Prostate gland (tissue), 2 donors: ENCODE data around the gene SCYGR5. TPM values are rescaled to one million over a fixed set of nuclear protein-coding genes. Genes with fewer than 3 reads are reported as not detected.

Source experiments
- DNase-seq: peaks from one replicate; pipeline ENCODE4 v3.0.0-alpha.2; 2019; ENCODE audit warnings: low spot score
- H3K27ac ChIP-seq, 2 donors: fragments of 200-600 bp; sonication (generic); 2 replicates each; pipeline ENCODE4 v1.5.1; 2017 to 2019
- H3K27me3 ChIP-seq: fragments of 200-600 bp; sonication (generic); replicated peaks from 2 replicates; pipeline ENCODE4 v1.5.1; 2019; ENCODE audit not compliant: insufficient read depth
- H3K36me3 ChIP-seq, 2 donors: fragments of 200-600 bp; sonication (generic); 1 replicate in 1 of 2; 2 replicates in 1 of 2; pipeline versions ENCODE4 v1.5.1 to v1.8.1; 2017 to 2019
- H3K4me1 ChIP-seq: fragments of 200-600 bp; sonication (generic); replicated peaks from 2 replicates; pipeline ENCODE4 v1.5.1; 2019
- H3K4me3 ChIP-seq, 2 donors: fragments of 200-600 bp; sonication (generic); 2 replicates each; pipeline ENCODE4 v1.5.1; 2017 to 2019
- H3K9me3 ChIP-seq: fragments of 200-600 bp; sonication (generic); 2 replicates; pipeline ENCODE4 v1.5.1; 2017
- CTCF ChIP-seq, 4 experiments: fragments of 200-600 bp in 2 of 4; fragments of 450-650 bp in 2 of 4; sonication (generic) in 2 of 4; IDR thresholded peaks; 1 replicate in 3 of 4; 2 replicates in 1 of 4; pipeline ENCODE4 v1.5.1; 2016 to 2019; ENCODE audit warnings: antibody characterized with exemption in 4 of 4, mild to moderate bottlenecking in 2 of 4, moderate library complexity in 2 of 4
- POLR2A ChIP-seq: fragments of 450-650 bp; IDR thresholded peaks from one replicate; pipeline ENCODE4 v1.6.1; 2016; ENCODE audit warnings: antibody characterized with exemption, mild to moderate bottlenecking
- POLR2AphosphoS5 ChIP-seq: sonication (generic); formaldehyde crosslinking; IDR thresholded peaks from one replicate; pipeline ENCODE4 v1.6.1; 2017; ENCODE audit warnings: antibody characterized with exemption
- WGBS: methylation state at CpG from one replicate; pipeline ENCODE4 v1.1.5; 2018; 5-methylcytosine and 5-hydroxymethylcytosine counted together
- intact Hi-C: fragments of 100-400 bp; cut with DNase I; formaldehyde crosslinking; loops from one replicate; pipeline ENCODE4 v1.14.2; 2022
- total RNA-seq, 2 donors: library from RNA; depleted of rRNA; stranded (reverse); fragments of >200 nt; gene quantifications; one replicate each; pipeline ENCODE4 v1.1.0, GENCODE V29; 2016

Gene SCYGR5
- total RNA-seq, 2 donors from 2014 or later, result not detected

- H3K4me3 ChIP-seq, result no peak overlapping the region
- no peaks in the 10 kb centered on the region for H3K4me1 ChIP-seq
- 12% methylated on average over 2 of the region's 2 CpGs for WGBS
- DNase-seq, result no peak
- no peak for TF ChIP-seq POLR2A
- no peak for TF ChIP-seq POLR2AphosphoS5
- TF ChIP-seq CTCF (IDR thresholded peaks at IDR 0.05), result no peak
- intact Hi-C loops, result no loop called here
- H3K27me3 ChIP-seq, result no peaks in the 10 kb centered on the region
- H3K27ac ChIP-seq, result no peak overlapping the region
- no peaks in the 10 kb centered on the region for H3K9me3 ChIP-seq
- no peaks in the 10 kb centered on the region for H3K36me3 ChIP-seq
These were observed 23.9 kb upstream of the SCYGR5 start for GRCh38 chr2:227642656-227643055.

DNA sequence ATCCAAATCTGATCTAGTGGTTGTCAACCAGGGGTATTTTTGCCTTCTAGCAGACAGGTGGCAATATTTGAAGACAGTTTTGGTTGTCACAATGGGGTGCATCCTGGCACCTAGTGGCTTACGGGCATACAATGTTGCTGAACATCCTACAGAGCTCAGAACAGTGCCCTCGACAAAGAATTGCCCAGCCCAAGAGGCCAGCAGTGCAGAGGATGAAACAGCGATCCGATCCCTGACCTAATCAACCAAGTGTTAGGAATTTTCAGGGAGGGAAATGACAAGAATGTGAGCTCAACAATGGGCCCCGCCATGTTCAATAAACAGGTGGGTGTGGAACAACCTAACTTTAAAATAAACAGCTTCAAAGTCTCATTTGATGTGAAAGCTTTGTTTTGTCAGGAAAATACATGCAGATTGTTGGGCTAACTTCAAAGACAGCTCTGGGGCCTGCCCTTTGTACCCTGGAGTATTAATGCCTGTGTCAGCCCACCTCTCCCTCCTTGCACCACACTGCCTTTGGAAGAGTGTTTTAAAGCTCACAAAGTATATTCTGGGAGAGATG, 22.5 kb upstream of the SCYGR5 start:
- no peaks in the 10 kb centered on the region for H3K27me3 ChIP-seq
- no peak for DNase-seq
- WGBS, result 74% methylated on average over 5 of the region's 5 CpGs
- H3K4me1 ChIP-seq, result no peaks in the 10 kb centered on the region
- no peaks in the 10 kb centered on the region for H3K9me3 ChIP-seq
- TF ChIP-seq POLR2AphosphoS5 (no peak), CTCF (IDR thresholded peaks at IDR 0.05) (no peak), POLR2A (no peak)
- H3K36me3 ChIP-seq, result no peaks in the 10 kb centered on the region
- H3K27ac ChIP-seq, result no peak overlapping the region
- intact Hi-C loops, result no loop called here
- no peak overlapping the region for H3K4me3 ChIP-seq

DNA sequence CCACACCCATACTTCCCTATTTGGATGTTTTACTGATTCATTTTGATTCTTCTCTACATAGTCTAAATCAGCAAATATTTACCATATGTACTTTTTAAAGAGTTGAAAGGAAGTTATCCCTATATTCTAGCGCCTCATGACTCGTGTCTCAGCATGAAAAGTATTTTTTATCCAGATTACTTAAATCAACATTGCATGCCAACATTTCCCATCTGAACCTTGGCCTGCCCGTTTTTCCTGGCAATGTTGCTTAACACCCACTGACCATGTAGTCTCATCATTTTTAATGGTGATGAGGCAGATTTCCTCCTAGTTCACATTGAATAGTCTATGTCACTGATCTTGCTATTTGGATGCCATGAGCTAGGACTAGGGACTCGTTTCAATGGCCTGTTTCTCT, 13.2 kb upstream of the SCYGR5 start:
- Histone ChIP-seq H3K27me3 (no peaks in the 10 kb centered on the region), H3K27ac (no peak overlapping the region), H3K36me3 (no peaks in the 10 kb centered on the region), H3K9me3 (no peaks in the 10 kb centered on the region), H3K4me1 (no peaks in the 10 kb centered on the region), H3K4me3 (no peak overlapping the region)
- no peak for TF ChIP-seq CTCF (IDR thresholded peaks at IDR 0.05)
- TF ChIP-seq POLR2A, result no peak
- no peak for TF ChIP-seq POLR2AphosphoS5
- intact Hi-C loops, result no loop called here
- WGBS, result 27% methylated on average over 3 of the region's 4 CpGs
- DNase-seq, result no peak

- H3K27ac ChIP-seq, result no peak overlapping the region
- no peak overlapping the region for H3K4me3 ChIP-seq
- no peaks in the 10 kb centered on the region for H3K9me3 ChIP-seq
- H3K36me3 ChIP-seq, result no peaks in the 10 kb centered on the region
- no peaks in the 10 kb centered on the region for H3K27me3 ChIP-seq
- H3K4me1 ChIP-seq, result no peaks in the 10 kb centered on the region
- no peak for TF ChIP-seq CTCF (IDR thresholded peaks at IDR 0.05)
- no peak for TF ChIP-seq POLR2AphosphoS5
- no peak for TF ChIP-seq POLR2A
- 50% methylated on average over 1 of the region's 1 CpG for WGBS
- intact Hi-C loops, result no loop called here
- no peak for DNase-seq
These were observed 12.2 kb upstream of the SCYGR5 start for GRCh38 chr2:227654426-227654825.

- intact Hi-C loops, result loop anchor here (5.0 kb wide), 1 partner anchor 112 kb away; no protein-coding TSS in a partner anchor
- WGBS, result 39% methylated on average over 1 of the region's 1 CpG
- DNase-seq, result no peak
These were observed 11.2 kb upstream of the SCYGR5 start for GRCh38 chr2:227655454-227655853.

More at GRCh38 chr2:227655454-227655853, 11.2 kb upstream of the SCYGR5 start:
- Histone ChIP-seq H3K4me3 (no peak overlapping the region), H3K4me1 (no peaks in the 10 kb centered on the region), H3K27me3 (no peaks in the 10 kb centered on the region), H3K36me3 (no peaks in the 10 kb centered on the region), H3K27ac (no peak overlapping the region), H3K9me3 (no peaks in the 10 kb centered on the region)
- TF ChIP-seq CTCF (IDR thresholded peaks at IDR 0.05) (no peak), POLR2AphosphoS5 (no peak), POLR2A (no peak)
